ENCODE results near the gene CBL. TPM values are rescaled to one million over a fixed set of nuclear protein-coding genes. Genes with fewer than 3 reads are reported as not detected.

CBL gene
- total RNA-seq, 4 donors from 2014 or later: 11.1 to 20.6 (median 15.9) TPM

- Histone ChIP-seq H3K27me3 (no peaks in the 10 kb centered on the region), H3K4me3 (no peak overlapping the region), H3K9me3 (no peaks in the 10 kb centered on the region), H3K27ac (no peak overlapping the region), H3K4me1 (no peaks in the 10 kb centered on the region), H3K36me3 (peaks cover 0 to 3% (median 0%) of the 10 kb centered on the region in 3 donors)
- DNase-seq: no peak
- no peak for TF ChIP-seq POLR2A (IDR thresholded peaks at IDR 0.05)
- no peak for TF ChIP-seq CTCF (IDR thresholded peaks at IDR 0.05)
Measured at GRCh38 chr11:119251114-119251513, 45.0 kb downstream of the CBL start.

GRCh38 chr11:119254239-119254638, 48.1 kb downstream of the CBL start:
- Histone ChIP-seq H3K27me3 (no peaks in the 10 kb centered on the region), H3K36me3 (no peaks in the 10 kb centered on the region), H3K4me3 (no peak overlapping the region), H3K4me1 (no peaks in the 10 kb centered on the region), H3K9me3 (no peaks in the 10 kb centered on the region), H3K27ac (no peak overlapping the region)
- no peak for DNase-seq
- no peak for TF ChIP-seq POLR2A (IDR thresholded peaks at IDR 0.05)
- no peak for TF ChIP-seq CTCF (IDR thresholded peaks at IDR 0.05)

GRCh38 chr11:119258180-119258579, 52.0 kb downstream of the CBL start:
- no peak for DNase-seq
- no peak for TF ChIP-seq CTCF (IDR thresholded peaks at IDR 0.05)
- TF ChIP-seq POLR2A (IDR thresholded peaks at IDR 0.05): no peak
- Histone ChIP-seq H3K27me3 (no peaks in the 10 kb centered on the region), H3K4me3 (no peak overlapping the region), H3K27ac (no peak overlapping the region), H3K9me3 (no peaks in the 10 kb centered on the region), H3K36me3 (no peaks in the 10 kb centered on the region), H3K4me1 (peaks cover 0 to 8% (median 0%) of the 10 kb centered on the region in 4 donors)

- TF ChIP-seq POLR2A (IDR thresholded peaks at IDR 0.05): no peak
Measured at GRCh38 chr11:119258983-119259382, 52.8 kb downstream of the CBL start.

GRCh38 chr11:119262668-119263351, 56.7 kb downstream of the CBL start:
- H3K27me3 ChIP-seq: no peaks in the 10 kb centered on the region
- peak overlapping the region; percentile 6 to 58 (median 22) for H3K27ac ChIP-seq
- peaks cover 0 to 8% (median 0%) of the 10 kb centered on the region in 4 donors for H3K4me1 ChIP-seq
- DNase-seq: no peak
- no peaks in the 10 kb centered on the region for H3K36me3 ChIP-seq
- no peak for TF ChIP-seq POLR2A (IDR thresholded peaks at IDR 0.05)
- TF ChIP-seq CTCF (IDR thresholded peaks at IDR 0.05): no peak
- H3K4me3 ChIP-seq: no peak overlapping the region
- no peaks in the 10 kb centered on the region for H3K9me3 ChIP-seq

More at GRCh38 chr11:119258983-119259382, 52.8 kb downstream of the CBL start:
- Histone ChIP-seq H3K36me3 (no peaks in the 10 kb centered on the region), H3K4me1 (peaks cover 0 to 8% (median 0%) of the 10 kb centered on the region in 4 donors), H3K4me3 (no peak overlapping the region), H3K27ac (no peak overlapping the region), H3K9me3 (no peaks in the 10 kb centered on the region), H3K27me3 (no peaks in the 10 kb centered on the region)
- DNase-seq: no peak

GRCh38 chr11:119263352-119263940, 57.3 kb downstream of the CBL start:
- Histone ChIP-seq H3K27ac (peak overlapping the region; percentile 6 to 58 (median 22)), H3K4me1 (peaks cover 0 to 8% (median 0%) of the 10 kb centered on the region in 4 donors), H3K4me3 (no peak overlapping the region), H3K36me3 (no peaks in the 10 kb centered on the region), H3K9me3 (no peaks in the 10 kb centered on the region), H3K27me3 (no peaks in the 10 kb centered on the region)
- no peak for DNase-seq
- TF ChIP-seq CTCF (IDR thresholded peaks at IDR 0.05): no peak
